ENCODE results near the gene REEP5. TPM values are rescaled to one million over a fixed set of nuclear protein-coding genes. Genes with fewer than 3 reads are reported as not detected.
A peak's percentile ranks its signal among the peaks of the same experiment; 100 is the strongest.

REEP5 gene
- total and polyA plus RNA-seq, 2 of the 13 experiments (the other 11 are each of a cell fraction or from before 2014, with no cell fraction given) = 49.4 to 239 TPM

- TSS peak; percentile 14 for BruUV-seq (replicated peaks)
- intact Hi-C loops (cut with micrococcal nuclease; ENCODE audit: unreplicated experiment) = no loop called here
- Histone ChIP-seq H3K27ac (ENCODE audit: extremely low read length, insufficient read depth, low read length) (no peak overlapping the region), H3K9ac (ENCODE audit: insufficient read depth, low read depth, low read length) (no peak overlapping the region), H3K4me3 (replicated peaks in 1 of 3; ENCODE audit: insufficient read depth in 1 of 3, low read depth in 2 of 3, low read length in 3 of 3) (no peak overlapping the region), H3K4me2 (ENCODE audit: low read depth, low read length) (no peak overlapping the region), H2AFZ (ENCODE audit: low read length) (no peak overlapping the region), H3K9me3 (ENCODE audit: low read length) (no peaks in the 10 kb centered on the region), H3K36me3 (replicated peaks in 1 of 2; ENCODE audit: control insufficient read depth in 1 of 2, insufficient read depth in 2 of 2, low read length in 2 of 2) (peaks cover 19 to 49% of the 10 kb centered on the region in 2 experiments), H3K27me3 (ENCODE audit: control insufficient read depth in 1 of 2, insufficient read depth in 2 of 2, low read length in 2 of 2) (no peaks in the 10 kb centered on the region; a peak in 1 of 5 replicates), H3K4me1 (ENCODE audit: insufficient read depth, low read length) (no peaks in the 10 kb centered on the region), H4K20me1 (ENCODE audit: insufficient read depth, low read length) (no peaks in the 10 kb centered on the region; the same call in 1 of the 2 replicates), H3K79me2 (ENCODE audit: insufficient read depth, low read length) (no peaks in the 10 kb centered on the region)
- TF ChIP-seq ZBTB7B (CRISPR knock-in tag; IDR thresholded peaks at IDR 0.05) (no peak), TBL1XR1 (IDR thresholded peaks at IDR 0.05; ENCODE audit: borderline replicate concordance, low read length, partially characterized antibody) (no peak), HNF4A (CRISPR knock-in tag; IDR thresholded peaks at IDR 0.05) (no peak)
- in situ Hi-C loops (cut with HindIII; ENCODE audit: extremely low pct_ligation_motif_present, low pct_unique_long_range_greater_than_20kb) = no loop called here
- ChIA-PET CTCF (ENCODE audit: low intra/inter-chr PET ratio, low total read pairs) (no interaction called here), POLR2A (no interaction called here)
- ATAC-seq (no peak), DNase-seq (ENCODE audit: low spot score) (no peak), FAIRE-seq (no peak)
- 96% methylated on average over 4 of the region's 4 CpGs for WGBS (ENCODE audit: low lambda C conversion rate)
Measured at GRCh38 chr5:112886975-112887374, 35.1 kb downstream of the REEP5 start.

GRCh38 chr5:112885001-112885400, 37.0 kb downstream of the REEP5 start:
- Histone ChIP-seq H3K27me3 (ENCODE audit: control insufficient read depth in 1 of 2, insufficient read depth in 2 of 2, low read length in 2 of 2) (no peaks in the 10 kb centered on the region; a peak in 1 of 5 replicates), H3K4me1 (ENCODE audit: insufficient read depth, low read length) (no peaks in the 10 kb centered on the region), H3K4me3 (replicated peaks in 1 of 3; ENCODE audit: insufficient read depth in 1 of 3, low read depth in 2 of 3, low read length in 3 of 3) (no peak overlapping the region), H3K79me2 (ENCODE audit: insufficient read depth, low read length) (no peaks in the 10 kb centered on the region), H3K9me3 (ENCODE audit: low read length) (no peaks in the 10 kb centered on the region), H2AFZ (ENCODE audit: low read length) (no peak overlapping the region), H3K4me2 (ENCODE audit: low read depth, low read length) (no peak overlapping the region), H4K20me1 (ENCODE audit: insufficient read depth, low read length) (no peaks in the 10 kb centered on the region; the same call in 1 of the 2 replicates), H3K27ac (ENCODE audit: extremely low read length, insufficient read depth, low read length) (no peak overlapping the region), H3K36me3 (replicated peaks in 1 of 2; ENCODE audit: control insufficient read depth in 1 of 2, insufficient read depth in 2 of 2, low read length in 2 of 2) (peaks cover 20 to 61% of the 10 kb centered on the region in 2 experiments), H3K9ac (ENCODE audit: insufficient read depth, low read depth, low read length) (no peak overlapping the region)
- in situ Hi-C loops (cut with HindIII; ENCODE audit: extremely low pct_ligation_motif_present, low pct_unique_long_range_greater_than_20kb) = no loop called here
- BruUV-seq (replicated peaks) = no TSS peak
- FAIRE-seq (no peak), ATAC-seq (no peak), DNase-seq (ENCODE audit: low spot score) (no peak)
- CTCF ChIA-PET (ENCODE audit: low intra/inter-chr PET ratio, low total read pairs) = no interaction called here
- intact Hi-C loops (cut with micrococcal nuclease; ENCODE audit: unreplicated experiment) = no loop called here
- POLR2A ChIA-PET = no interaction called here
- WGBS (ENCODE audit: low lambda C conversion rate) = 95% methylated on average over 3 of the region's 3 CpGs
- TF ChIP-seq HBP1 (CRISPR knock-in tag; IDR thresholded peaks at IDR 0.05; ENCODE audit: low read depth) (no peak), JUN (CRISPR knock-in tag; IDR thresholded peaks at IDR 0.05) (no peak), ATF3 (CRISPR knock-in tag; IDR thresholded peaks at IDR 0.05) (no peak), ZNF850 (CRISPR knock-in tag; conservative IDR thresholded peaks at IDR 0.05) (no peak), THRA (CRISPR knock-in tag; IDR thresholded peaks at IDR 0.05; ENCODE audit: borderline replicate concordance) (no peak), FOXO4 (CRISPR knock-in tag; conservative IDR thresholded peaks at IDR 0.05) (no peak), YY1 (IDR thresholded peaks at IDR 0.05; ENCODE audit: insufficient read depth, insufficient replicate concordance, low read depth, low read length) (no peak), ARID2 (CRISPR knock-in tag; IDR thresholded peaks at IDR 0.05; ENCODE audit: borderline replicate concordance) (no peak), ISX (CRISPR knock-in tag; conservative IDR thresholded peaks at IDR 0.05) (no peak)
